Tibial nerve (tissue), 3 donors: Measurements from ENCODE around the gene RIPOR3.

Experiments used
- CTCF ChIP-seq, 5 experiments: fragments of 200-600 bp in 3 of 5; fragments of 450-650 bp in 2 of 5; sonication (generic) in 3 of 5; IDR thresholded peaks; one replicate each; pipeline ENCODE4 v1.5.1; 2016 to 2019; ENCODE audit warnings: antibody characterized with exemption in 5 of 5, mild to moderate bottlenecking in 3 of 5, moderate library complexity in 2 of 5
- POLR2A ChIP-seq, 2 donors: fragments of 450-650 bp; IDR thresholded peaks; one replicate each; pipeline ENCODE4 v1.6.1; 2017; ENCODE audit warnings: antibody characterized with exemption in 2 of 2, mild to moderate bottlenecking in 2 of 2, moderate library complexity in 2 of 2

- TF ChIP-seq CTCF (IDR thresholded peaks at IDR 0.05) = no peak
- TF ChIP-seq POLR2A (IDR thresholded peaks at IDR 0.05) = no peak
These were observed 98.4 kb downstream of the RIPOR3 start for GRCh38 chr20:50593005-50593335.
